Endodermal cell (in vitro differentiated cells): ENCODE results near the gene PPP1R9A. TPM values are rescaled to one million over a fixed set of nuclear protein-coding genes. Genes with fewer than 3 reads are reported as not detected.

ENCODE experiments used
- DNase-seq: peaks from one replicate; pipeline ENCODE4 v3.0.0-alpha.2; 2017
- H3K27ac ChIP-seq: 2 replicates; pipeline ENCODE4 v1.5.1; 2013; ENCODE audit warnings: mild to moderate bottlenecking, low read depth, low read length, moderate library complexity
- H3K27me3 ChIP-seq: 2 replicates; pipeline ENCODE4 v1.6.1; 2013; ENCODE audit warnings: mild to moderate bottlenecking, low read length, moderate library complexity; ENCODE audit not compliant: insufficient read depth, control insufficient read depth, poor library complexity, severe bottlenecking
- H3K36me3 ChIP-seq: 2 replicates; pipeline ENCODE4 v1.7.0; 2013; ENCODE audit warnings: mild to moderate bottlenecking, low read length, moderate library complexity; ENCODE audit not compliant: control insufficient read depth, insufficient read depth
- H3K4me1 ChIP-seq: one replicate; pipeline ENCODE4 v1.7.0; 2013; ENCODE audit warnings: low read length; ENCODE audit not compliant: control insufficient read depth, insufficient read depth
- H3K4me3 ChIP-seq: 2 replicates; pipeline ENCODE4 v1.5.1; 2013; ENCODE audit warnings: mild to moderate bottlenecking, low read length, moderate library complexity
- H3K9ac ChIP-seq: 2 replicates; pipeline ENCODE4 v1.6.1; 2013; ENCODE audit warnings: mild to moderate bottlenecking, low read length, moderate library complexity; ENCODE audit not compliant: poor library complexity, severe bottlenecking; ENCODE audit errors: extremely low read depth
- H3K9me3 ChIP-seq: 2 replicates; pipeline ENCODE4 v1.6.1; 2013; ENCODE audit warnings: mild to moderate bottlenecking, low read length, moderate library complexity; ENCODE audit not compliant: control insufficient read depth
- H3K27ac Mint-ChIP-seq: 2 replicates; pipeline ENCODE4 v1.8.0; 2020; ENCODE audit warnings: mixed read lengths
- H3K27me3 Mint-ChIP-seq: 2 replicates; pipeline ENCODE4 v1.8.0; 2021; ENCODE audit warnings: mild to moderate bottlenecking, mixed read lengths; ENCODE audit not compliant: insufficient read depth
- H3K36me3 Mint-ChIP-seq: 2 replicates; pipeline ENCODE4 v1.8.0; 2020; ENCODE audit warnings: low read depth, mixed read lengths
- H3K4me1 Mint-ChIP-seq: 2 replicates; pipeline ENCODE4 v1.8.0; 2020; ENCODE audit warnings: mixed read lengths
- H3K4me3 Mint-ChIP-seq: 2 replicates; pipeline ENCODE4 v1.8.0; 2020; ENCODE audit warnings: mild to moderate bottlenecking, moderate library complexity, mixed read lengths
- H3K9me3 Mint-ChIP-seq: 2 replicates; pipeline ENCODE4 v1.8.0; 2020; ENCODE audit warnings: mild to moderate bottlenecking, mixed read lengths
- WGBS, 2 experiments: methylation state at CpG; one replicate each; pipeline versions ENCODE4 v1.1.5 to v1.1.7; 2013; ENCODE audit warnings: missing lambda C conversion rate in 2 of 2, mixed read lengths in 1 of 2; ENCODE audit not compliant: insufficient coverage in 1 of 2, insufficient read length in 1 of 2; 5-methylcytosine and 5-hydroxymethylcytosine counted together
- total RNA-seq, 2 donors: library from RNA; stranded (reverse); fragmentation: NEBNext Ultra II Directional in 1 of 2; extraction: Animal tissue kit (Norgen Biotek cat#: 25700) in 1 of 2; gene quantifications; 2 replicates in 1 of 2; 3 replicates in 1 of 2; pipeline ENCODE4 v1.2.1, GENCODE V29; 2021
- TF ChIP-seq, protein P1 (sequence below): fragments of 200-600 bp; sonication (generic); conservative IDR thresholded peaks from 2 replicates; pipeline ENCODE4 v1.5.0; 2021; ENCODE audit warnings: antibody characterized with exemption, mild to moderate bottlenecking

PPP1R9A gene
- total RNA-seq, 2 donors from 2014 or later, result 38.7 to 39.4 TPM

DNA sequence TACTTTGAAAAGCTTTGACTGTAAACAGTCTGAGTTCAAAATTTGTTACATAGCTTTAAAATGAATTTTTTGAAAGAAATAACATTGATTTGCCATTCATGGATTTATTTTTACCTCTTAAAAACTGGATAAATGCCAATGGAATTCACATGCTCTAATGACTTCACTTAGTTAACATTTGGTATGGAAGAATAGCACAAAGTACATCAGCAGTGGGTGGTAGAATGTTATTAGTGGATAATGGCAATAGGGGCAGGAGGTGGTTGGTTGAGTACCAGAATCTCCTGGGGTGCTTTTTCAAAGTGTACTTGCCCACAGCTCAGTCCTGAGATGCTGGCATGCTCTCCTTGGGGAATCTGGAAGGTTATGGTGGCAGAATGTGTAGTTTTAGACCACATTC is 4.7 kb downstream of the PPP1R9A start:
- Mint-ChIP-seq H3K9me3 (no peaks in the 10 kb centered on the region), H3K27me3 (no peaks in the 10 kb centered on the region), H3K4me1 (peaks cover 57% of the 10 kb centered on the region), H3K36me3 (no peaks in the 10 kb centered on the region), H3K27ac (no peak overlapping the region), H3K4me3 (peak overlapping the region; percentile 12)
- Histone ChIP-seq H3K4me3 (peak overlapping the region; percentile 74), H3K27ac (no peak overlapping the region), H3K9me3 (no peaks in the 10 kb centered on the region), H3K36me3 (peaks cover 7% of the 10 kb centered on the region), H3K4me1 (peaks cover 15% of the 10 kb centered on the region), H3K9ac (no peak overlapping the region), H3K27me3 (no peaks in the 10 kb centered on the region)
- TF ChIP-seq, protein P1, sequence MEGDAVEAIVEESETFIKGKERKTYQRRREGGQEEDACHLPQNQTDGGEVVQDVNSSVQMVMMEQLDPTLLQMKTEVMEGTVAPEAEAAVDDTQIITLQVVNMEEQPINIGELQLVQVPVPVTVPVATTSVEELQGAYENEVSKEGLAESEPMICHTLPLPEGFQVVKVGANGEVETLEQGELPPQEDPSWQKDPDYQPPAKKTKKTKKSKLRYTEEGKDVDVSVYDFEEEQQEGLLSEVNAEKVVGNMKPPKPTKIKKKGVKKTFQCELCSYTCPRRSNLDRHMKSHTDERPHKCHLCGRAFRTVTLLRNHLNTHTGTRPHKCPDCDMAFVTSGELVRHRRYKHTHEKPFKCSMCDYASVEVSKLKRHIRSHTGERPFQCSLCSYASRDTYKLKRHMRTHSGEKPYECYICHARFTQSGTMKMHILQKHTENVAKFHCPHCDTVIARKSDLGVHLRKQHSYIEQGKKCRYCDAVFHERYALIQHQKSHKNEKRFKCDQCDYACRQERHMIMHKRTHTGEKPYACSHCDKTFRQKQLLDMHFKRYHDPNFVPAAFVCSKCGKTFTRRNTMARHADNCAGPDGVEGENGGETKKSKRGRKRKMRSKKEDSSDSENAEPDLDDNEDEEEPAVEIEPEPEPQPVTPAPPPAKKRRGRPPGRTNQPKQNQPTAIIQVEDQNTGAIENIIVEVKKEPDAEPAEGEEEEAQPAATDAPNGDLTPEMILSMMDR, result no peak
- no peak for DNase-seq

DNA sequence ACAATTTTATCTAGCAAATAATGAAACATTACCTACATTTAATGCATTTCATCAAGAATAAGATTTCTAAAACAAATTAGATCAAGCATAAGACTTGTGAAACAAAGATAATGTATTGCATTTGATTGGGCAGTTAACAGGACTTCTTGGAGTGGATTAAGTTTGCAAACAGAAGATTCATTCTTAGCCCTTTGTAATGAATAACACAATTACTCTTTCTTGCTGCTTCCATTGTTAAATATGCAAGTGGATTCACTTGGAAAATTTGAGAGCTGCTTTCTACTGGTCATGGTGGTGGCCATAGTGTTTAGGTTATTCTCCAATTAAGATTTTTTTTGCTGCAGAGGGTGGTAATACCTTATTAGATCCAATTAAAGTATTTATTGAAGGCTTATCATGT is 6.0 kb downstream of the PPP1R9A start:
- H3K4me3 Mint-ChIP-seq, result no peak overlapping the region
- H3K9me3 Mint-ChIP-seq, result no peaks in the 10 kb centered on the region
- Histone ChIP-seq H3K27ac (no peak overlapping the region), H3K9me3 (no peaks in the 10 kb centered on the region), H3K9ac (no peak overlapping the region), H3K4me3 (peak overlapping the region; percentile 74), H3K27me3 (no peaks in the 10 kb centered on the region), H3K36me3 (peaks cover 7% of the 10 kb centered on the region), H3K4me1 (peaks cover 15% of the 10 kb centered on the region)
- H3K27ac Mint-ChIP-seq, result no peak overlapping the region
- TF ChIP-seq, protein P1, result no peak
- H3K36me3 Mint-ChIP-seq, result no peaks in the 10 kb centered on the region
- H3K4me1 Mint-ChIP-seq, result peaks cover 57% of the 10 kb centered on the region
- H3K27me3 Mint-ChIP-seq, result no peaks in the 10 kb centered on the region
- no peak for DNase-seq

DNA sequence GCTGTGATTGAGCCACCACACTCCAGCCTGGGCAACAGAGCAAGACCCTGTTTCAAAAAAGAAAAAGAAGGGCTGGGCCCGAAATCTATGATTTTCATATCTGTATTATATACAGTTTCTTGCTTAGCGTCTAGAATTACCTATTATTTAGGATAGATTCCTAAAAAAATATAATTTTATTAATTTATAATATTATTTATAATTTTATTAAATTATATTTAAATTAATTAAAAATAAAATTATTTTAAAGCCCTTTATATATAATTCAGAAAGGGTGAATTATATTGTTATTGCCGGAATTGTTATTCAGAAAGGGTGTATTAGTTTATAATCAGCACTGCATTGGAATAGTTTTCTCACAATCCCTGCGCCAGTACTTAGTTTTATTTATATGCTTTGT is 14.5 kb downstream of the PPP1R9A start:
- Histone ChIP-seq H3K4me3 (no peak overlapping the region), H3K4me1 (no peaks in the 10 kb centered on the region), H3K36me3 (no peaks in the 10 kb centered on the region), H3K9me3 (no peaks in the 10 kb centered on the region), H3K27me3 (no peaks in the 10 kb centered on the region), H3K9ac (no peak overlapping the region), H3K27ac (no peak overlapping the region)
- Mint-ChIP-seq H3K27me3 (no peaks in the 10 kb centered on the region), H3K9me3 (no peaks in the 10 kb centered on the region), H3K4me3 (no peak overlapping the region), H3K36me3 (peaks cover 8% of the 10 kb centered on the region), H3K27ac (no peak overlapping the region), H3K4me1 (no peaks in the 10 kb centered on the region)
- DNase-seq, result no peak
- TF ChIP-seq, protein P1, result no peak
- 92 to 100% methylated on average over 2 of the region's 4 CpGs for WGBS, 2 experiments
